GM23338 (cell line): ENCODE results near the gene TIPIN. TPM values are rescaled to one million over a fixed set of nuclear protein-coding genes. Genes with fewer than 3 reads are reported as not detected.
"Not testable (repeated sequence)": the region's sequence is repeated elsewhere in the genome, so short reads cannot be mapped to it uniquely, and the experiment has no call there.

Experiments used
- ATAC-seq: fragments of 200-7000 bp; cut with Tn5 transposase; 3 replicates; pipeline ENCODE4 v1.9.1; 2020
- DNase-seq: peaks from one replicate; pipeline ENCODE4 v3.0.0-alpha.2; 2015; ENCODE audit warnings: low spot score
- H2AFZ ChIP-seq: fragments of 200-600 bp; sonication (generic); 2 replicates; pipeline ENCODE4 v1.8.0; 2016; ENCODE audit warnings: antibody characterized with exemption, mild to moderate bottlenecking, moderate library complexity
- H3F3A ChIP-seq: fragments of 200-600 bp; sonication (generic); replicated peaks from 2 replicates; pipeline ENCODE4 v1.8.0; 2017; ENCODE audit warnings: antibody characterized with exemption, mixed run types, low read depth
- H3K27ac ChIP-seq: fragments of 200-600 bp; sonication (generic); 2 replicates; pipeline ENCODE4 v1.6.1; 2016; ENCODE audit warnings: low read depth
- H3K27me3 ChIP-seq: fragments of 200-600 bp; sonication (generic); 2 replicates; pipeline ENCODE4 v1.8.0; 2016; ENCODE audit warnings: mild to moderate bottlenecking, mixed run types, moderate library complexity; ENCODE audit not compliant: insufficient read depth
- H3K36me3 ChIP-seq: fragments of 200-600 bp; sonication (generic); 2 replicates; pipeline ENCODE4 v1.8.0; 2016; ENCODE audit warnings: mild to moderate bottlenecking; ENCODE audit not compliant: insufficient read depth
- H3K4me1 ChIP-seq: fragments of 200-600 bp; sonication (generic); 2 replicates; pipeline ENCODE4 v1.8.0; 2016; ENCODE audit warnings: mild to moderate bottlenecking, moderate library complexity; ENCODE audit not compliant: insufficient read depth
- H3K4me2 ChIP-seq: fragments of 200-600 bp; sonication (generic); 2 replicates; pipeline ENCODE4 v1.7.1; 2017; ENCODE audit warnings: mixed run types
- H3K4me3 ChIP-seq: fragments of 200-600 bp; sonication (generic); 2 replicates; pipeline ENCODE4 v1.6.1; 2016; ENCODE audit warnings: mixed run types
- H3K79me2 ChIP-seq: fragments of 200-600 bp; sonication (generic); replicated peaks from 2 replicates; pipeline ENCODE4 v1.8.0; 2017; ENCODE audit warnings: mild to moderate bottlenecking; ENCODE audit not compliant: insufficient read depth
- H3K9me2 ChIP-seq: fragments of 200-600 bp; sonication (generic); 2 replicates; pipeline ENCODE4 v1.8.0; 2017; ENCODE audit not compliant: insufficient read depth
- H4K20me1 ChIP-seq: fragments of 200-600 bp; sonication (generic); replicated peaks from 2 replicates; pipeline ENCODE4 v1.8.0; 2017; ENCODE audit warnings: mild to moderate bottlenecking; ENCODE audit not compliant: insufficient read depth
- H3K27ac Mint-ChIP-seq: 2 replicates; pipeline ENCODE4 v1.8.0; 2020; ENCODE audit warnings: inconsistent platforms, mild to moderate bottlenecking, moderate library complexity, mixed read lengths
- H3K27me3 Mint-ChIP-seq: 3 replicates; pipeline ENCODE4 v1.8.0; 2022; ENCODE audit warnings: low read depth, mild to moderate bottlenecking, moderate library complexity, mixed read lengths, inconsistent platforms; ENCODE audit not compliant: insufficient read depth, poor library complexity
- H3K36me3 Mint-ChIP-seq: 3 replicates; pipeline ENCODE4 v1.8.0; 2021; ENCODE audit warnings: low read depth, mild to moderate bottlenecking, inconsistent platforms, moderate library complexity, mixed read lengths
- H3K4me1 Mint-ChIP-seq: 3 replicates; pipeline ENCODE4 v1.8.0; 2020; ENCODE audit warnings: mild to moderate bottlenecking, inconsistent platforms, mixed read lengths
- H3K4me3 Mint-ChIP-seq: 3 replicates; pipeline ENCODE4 v1.8.0; 2021; ENCODE audit warnings: moderate library complexity, mild to moderate bottlenecking, inconsistent platforms, mixed read lengths
- H3K9me3 Mint-ChIP-seq: 3 replicates; pipeline ENCODE4 v1.8.0; 2020; ENCODE audit warnings: moderate library complexity, mild to moderate bottlenecking, inconsistent platforms, mixed read lengths
- CREB1 ChIP-seq: fragments of 250-450 bp; sonication (Bioruptor Pico); IDR thresholded peaks from 2 replicates; pipeline ENCODE4 v1.5.0; 2020; ENCODE audit warnings: low read depth, mild to moderate bottlenecking, moderate library complexity
- CTCF ChIP-seq, 2 experiments: fragments of 200-600 bp in 1 of 2; sonication (generic) in 1 of 2; conservative IDR thresholded peaks; 2 replicates each; pipeline versions ENCODE4 v1.5.1 to v1.6.1; 2016 to 2017; ENCODE audit warnings: antibody characterized with exemption in 2 of 2, low read depth in 2 of 2, mild to moderate bottlenecking in 2 of 2, moderate library complexity in 1 of 2
- ETS1 ChIP-seq: IDR thresholded peaks from 2 replicates; pipeline ENCODE4 v1.6.1; 2016; ENCODE audit warnings: antibody characterized with exemption
- JUNB ChIP-seq: IDR thresholded peaks from one replicate; pipeline ENCODE4 v1.6.1; 2016; ENCODE audit warnings: antibody characterized with exemption; ENCODE audit not compliant: unreplicated experiment
- NANOG ChIP-seq: IDR thresholded peaks from 2 replicates; pipeline ENCODE4 v1.6.1; 2016; ENCODE audit warnings: antibody characterized with exemption, borderline replicate concordance
- POLR2AphosphoS5 ChIP-seq: IDR thresholded peaks from 2 replicates; pipeline ENCODE4 v1.6.1; 2016; ENCODE audit warnings: antibody characterized with exemption, low read depth
- REST ChIP-seq: IDR thresholded peaks from one replicate; pipeline ENCODE4 v1.6.1; 2018; ENCODE audit warnings: antibody characterized with exemption; ENCODE audit not compliant: unreplicated experiment
- STAT1 ChIP-seq: IDR thresholded peaks from one replicate; pipeline ENCODE4 v1.6.1; 2016; ENCODE audit warnings: antibody characterized with exemption; ENCODE audit not compliant: unreplicated experiment
- ZNF462 ChIP-seq: fragments of 250-450 bp; sonication (Bioruptor Pico); IDR thresholded peaks from 2 replicates; pipeline ENCODE4 v1.5.0; 2020; ENCODE audit warnings: mild to moderate bottlenecking, moderate library complexity
- polyA plus RNA-seq: library from polyadenylated mRNA; unstranded; fragments of >200 nt; fragmentation: Nextera tagmentation; extraction: Ambion mirVana; gene quantifications from 2 replicates; pipeline ENCODE4 v1.2.1, GENCODE V29; 2016
- total RNA-seq: library from RNA; depleted of rRNA; stranded (reverse); fragments of >200 nt; shearing (Covaris generic); gene quantifications from 2 replicates; pipeline ENCODE4 v1.2.3, GENCODE V29; 2014

Gene TIPIN
- total and polyA plus RNA-seq, 2 experiments from 2014 or later: 25.3 to 39.1 TPM

DNA sequence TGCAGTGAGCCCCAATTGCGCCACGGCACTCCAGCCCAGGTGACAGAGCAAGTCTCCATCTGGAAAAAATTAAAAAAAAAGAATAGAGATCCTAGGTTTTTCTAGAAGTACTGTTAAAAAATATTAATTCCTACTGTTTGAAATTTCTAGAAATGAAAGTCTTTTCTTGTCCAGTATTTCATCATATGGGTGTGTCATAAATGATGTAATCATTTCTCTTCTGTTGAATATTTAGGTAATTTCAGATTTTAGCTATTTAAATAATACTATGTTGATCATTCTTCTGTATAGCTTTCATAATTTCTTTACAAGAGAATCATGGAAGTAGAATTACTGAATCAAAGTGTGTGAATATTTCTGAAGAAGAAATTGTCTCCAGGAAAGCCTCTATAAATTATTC is 24.9 kb upstream of the TIPIN start:
- H3K27me3 Mint-ChIP-seq, H3K9me2 ChIP-seq, H3K4me3 ChIP-seq, H3K4me3 Mint-ChIP-seq, H3K27ac Mint-ChIP-seq, DNase-seq, H3K27me3 ChIP-seq, H3K4me2 ChIP-seq, H3K36me3 ChIP-seq, H3F3A ChIP-seq, H3K36me3 Mint-ChIP-seq, H3K4me1 Mint-ChIP-seq, H2AFZ ChIP-seq, H3K9me3 Mint-ChIP-seq, H3K27ac ChIP-seq, ATAC-seq, H4K20me1 ChIP-seq, H3K79me2 ChIP-seq, H3K4me1 ChIP-seq: not testable (repeated sequence)

GRCh38 chr15:66378814-66379430 is 22.4 kb upstream of the TIPIN start:
- H3K4me2 ChIP-seq: no peak overlapping the region
- no peak overlapping the region for H3K27ac Mint-ChIP-seq
- H3K9me2 ChIP-seq: no peaks in the 10 kb centered on the region
- DNase-seq (no peak), ATAC-seq (no peak)
- H3K36me3 ChIP-seq: no peaks in the 10 kb centered on the region
- no peak overlapping the region for H3K4me3 ChIP-seq
- H3K79me2 ChIP-seq: no peaks in the 10 kb centered on the region
- no peaks in the 10 kb centered on the region for H3K4me1 Mint-ChIP-seq
- H3K4me1 ChIP-seq: no peaks in the 10 kb centered on the region
- H3K9me3 Mint-ChIP-seq: peaks cover 10% of the 10 kb centered on the region; the same call in 2 of the 3 replicates
- peaks cover 2% of the 10 kb centered on the region for H3K27me3 Mint-ChIP-seq
- no peaks in the 10 kb centered on the region for H3K27me3 ChIP-seq
- no peak overlapping the region for H2AFZ ChIP-seq
- no peak overlapping the region for H3K4me3 Mint-ChIP-seq
- H3F3A ChIP-seq: no peaks in the 10 kb centered on the region
- TF ChIP-seq JUNB (no peak), ETS1 (no peak), NANOG (no peak), ZNF462 (CRISPR knock-in tag) (no peak), CTCF (conservative IDR thresholded peaks at IDR 0.05; ENCODE audit: low read depth in 2 of 2) (no peak), POLR2AphosphoS5 (no peak), CREB1 (CRISPR knock-in tag) (no peak), REST (no peak), STAT1 (no peak)
- H4K20me1 ChIP-seq: no peaks in the 10 kb centered on the region
- H3K36me3 Mint-ChIP-seq: no peaks in the 10 kb centered on the region
- H3K27ac ChIP-seq: no peak overlapping the region
